Measurements from ENCODE around the gene EXT2.

EXT2 gene

DNA sequence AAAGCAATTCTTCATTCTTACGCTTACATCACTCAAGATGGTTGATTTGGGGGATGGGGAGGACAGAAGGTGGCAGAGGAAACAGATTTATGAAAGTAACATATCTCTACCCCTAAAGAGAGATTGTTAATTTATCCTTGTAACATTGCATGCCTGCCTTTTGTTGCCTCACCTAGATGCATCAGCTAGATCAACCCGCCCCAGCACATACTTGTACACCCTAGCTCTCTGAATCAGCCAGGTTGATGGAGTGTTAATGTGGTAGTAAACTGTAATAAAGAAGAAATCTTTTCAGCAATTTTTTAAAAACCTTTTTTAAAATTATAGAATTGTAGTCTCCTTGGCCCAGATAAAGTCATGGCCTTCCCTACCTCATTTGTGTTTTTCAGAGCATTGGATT is 51.5 kb downstream of the EXT2 start:
- Histone ChIP-seq H3K4me3 (ENCODE audit: low read length) (no peak overlapping the region), H3K9me3 (ENCODE audit: control insufficient read depth, low read length) (no peaks in the 10 kb centered on the region), H3K27me3 (replicated peaks; ENCODE audit: control insufficient read depth, insufficient read depth, low read length) (no peaks in the 10 kb centered on the region), H3K36me3 (ENCODE audit: control insufficient read depth, insufficient read depth, low read length, severe bottlenecking) (peaks cover 27% of the 10 kb centered on the region), H3K4me1 (ENCODE audit: control insufficient read depth, insufficient read depth, low read length) (peaks cover 10% of the 10 kb centered on the region), H3K9ac (ENCODE audit: low read length) (no peak overlapping the region)
- DNase-seq (ENCODE audit: low read depth), result no peak

DNA sequence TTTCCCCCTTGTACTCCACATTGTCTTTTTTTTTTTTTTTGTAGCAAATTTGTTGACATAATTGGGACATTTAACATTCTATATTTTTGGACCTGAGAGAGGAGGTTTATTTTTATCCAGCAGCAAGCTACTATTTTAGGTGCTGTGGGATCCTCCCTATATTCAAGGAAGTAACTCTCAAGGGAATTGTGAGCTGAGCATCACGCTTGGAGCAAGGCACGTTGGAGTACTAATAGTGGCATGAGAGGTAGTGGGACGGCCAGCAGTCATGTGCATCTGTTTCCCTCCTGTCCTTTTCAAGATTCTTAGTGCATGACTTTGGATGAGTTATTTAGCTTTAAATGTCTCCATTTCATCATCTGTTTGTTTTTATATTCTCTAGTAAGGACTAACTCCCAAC is 52.3 kb downstream of the EXT2 start:
- Histone ChIP-seq H3K27me3 (replicated peaks; ENCODE audit: control insufficient read depth, insufficient read depth, low read length) (no peaks in the 10 kb centered on the region), H3K36me3 (ENCODE audit: control insufficient read depth, insufficient read depth, low read length, severe bottlenecking) (peaks cover 28% of the 10 kb centered on the region)

DNA sequence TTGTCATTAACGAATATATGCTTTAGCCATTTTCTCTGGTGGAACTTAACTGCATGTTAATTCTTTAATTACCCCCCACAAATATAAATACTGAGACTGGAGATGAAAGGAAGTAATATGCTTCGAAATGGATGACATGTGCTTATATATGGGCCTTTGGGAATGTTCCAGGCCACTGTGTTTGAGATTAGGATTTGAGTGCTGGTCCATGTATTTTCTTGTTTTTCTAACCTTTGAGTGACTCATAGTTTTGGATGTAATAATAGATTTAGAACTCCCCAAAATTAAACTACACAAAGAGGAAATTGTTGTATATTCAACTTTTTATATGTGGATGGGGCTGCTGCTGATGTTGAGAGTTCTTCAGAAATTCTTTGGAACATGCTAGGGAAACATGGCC is 54.2 kb downstream of the EXT2 start:
- H3K4me1 ChIP-seq (ENCODE audit: control insufficient read depth, insufficient read depth, low read length), result peaks cover 4% of the 10 kb centered on the region
- peaks cover 28% of the 10 kb centered on the region for H3K36me3 ChIP-seq (ENCODE audit: control insufficient read depth, insufficient read depth, low read length, severe bottlenecking)
- no peak for DNase-seq (ENCODE audit: low read depth)
- no peak overlapping the region for H3K9ac ChIP-seq (ENCODE audit: low read length)
- H3K27me3 ChIP-seq (replicated peaks; ENCODE audit: control insufficient read depth, insufficient read depth, low read length), result no peaks in the 10 kb centered on the region
- H3K4me3 ChIP-seq (ENCODE audit: low read length), result no peak overlapping the region
- H3K9me3 ChIP-seq (ENCODE audit: control insufficient read depth, low read length), result no peaks in the 10 kb centered on the region

More for the DNA sequence above, 52.3 kb downstream of the EXT2 start:
- Histone ChIP-seq H3K4me1 (ENCODE audit: control insufficient read depth, insufficient read depth, low read length) (peaks cover 10% of the 10 kb centered on the region), H3K9me3 (ENCODE audit: control insufficient read depth, low read length) (no peaks in the 10 kb centered on the region), H3K4me3 (ENCODE audit: low read length) (no peak overlapping the region), H3K9ac (ENCODE audit: low read length) (no peak overlapping the region)
- DNase-seq (ENCODE audit: low read depth), result no peak

DNA sequence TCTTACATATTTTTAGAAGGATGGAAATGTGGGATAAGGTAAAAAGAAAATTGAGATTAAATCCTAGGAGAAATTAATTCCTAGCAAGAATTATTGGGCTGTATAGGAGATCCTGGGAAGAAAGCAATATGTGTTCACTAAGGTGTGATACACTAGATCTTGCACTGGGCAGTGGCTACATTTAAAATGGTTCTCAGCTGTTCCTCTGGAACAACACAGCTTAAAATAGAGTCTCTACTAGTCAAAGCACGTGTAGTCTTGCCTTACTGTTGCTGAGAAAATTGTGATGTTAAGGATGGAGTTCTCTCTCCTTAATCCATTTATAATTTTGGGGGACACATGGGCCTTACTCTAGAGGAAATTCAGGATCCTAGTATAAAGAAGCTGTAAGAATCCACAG is 54.9 kb downstream of the EXT2 start:
- H3K4me1 ChIP-seq (ENCODE audit: control insufficient read depth, insufficient read depth, low read length), result no peaks in the 10 kb centered on the region
- DNase-seq (ENCODE audit: low read depth), result no peak
- no peak overlapping the region for H3K4me3 ChIP-seq (ENCODE audit: low read length)
- no peak overlapping the region for H3K9ac ChIP-seq (ENCODE audit: low read length)
- H3K9me3 ChIP-seq (ENCODE audit: control insufficient read depth, low read length), result no peaks in the 10 kb centered on the region
- peaks cover 28% of the 10 kb centered on the region for H3K36me3 ChIP-seq (ENCODE audit: control insufficient read depth, insufficient read depth, low read length, severe bottlenecking)
- H3K27me3 ChIP-seq (replicated peaks; ENCODE audit: control insufficient read depth, insufficient read depth, low read length), result no peaks in the 10 kb centered on the region

DNA sequence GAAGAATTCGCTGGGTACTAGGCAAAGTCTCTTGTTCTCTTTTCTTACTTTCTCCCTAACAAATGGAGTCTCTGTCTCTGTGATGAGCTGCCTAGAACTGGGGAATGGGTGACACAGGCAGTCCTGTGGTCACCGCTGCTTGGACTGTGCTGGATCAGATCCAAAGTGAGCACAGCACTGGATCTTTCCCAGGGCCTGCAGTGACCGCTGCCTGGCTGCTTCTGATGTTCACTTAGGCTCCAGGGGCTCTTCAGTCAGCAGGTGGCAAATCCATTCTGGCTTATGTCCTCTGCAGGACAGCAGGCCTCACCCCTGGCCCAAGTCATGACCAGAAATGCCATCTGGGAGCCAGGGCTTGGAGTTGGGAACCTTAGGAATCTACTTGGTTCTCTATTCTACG is 61.5 kb downstream of the EXT2 start:
- DNase-seq (ENCODE audit: low read depth), result no peak
- Histone ChIP-seq H3K27me3 (replicated peaks; ENCODE audit: control insufficient read depth, insufficient read depth, low read length) (no peaks in the 10 kb centered on the region), H3K9me3 (ENCODE audit: control insufficient read depth, low read length) (no peaks in the 10 kb centered on the region), H3K4me3 (ENCODE audit: low read length) (no peak overlapping the region), H3K36me3 (ENCODE audit: control insufficient read depth, insufficient read depth, low read length, severe bottlenecking) (peaks cover 9% of the 10 kb centered on the region), H3K4me1 (ENCODE audit: control insufficient read depth, insufficient read depth, low read length) (no peaks in the 10 kb centered on the region), H3K9ac (ENCODE audit: low read length) (no peak overlapping the region)

DNA sequence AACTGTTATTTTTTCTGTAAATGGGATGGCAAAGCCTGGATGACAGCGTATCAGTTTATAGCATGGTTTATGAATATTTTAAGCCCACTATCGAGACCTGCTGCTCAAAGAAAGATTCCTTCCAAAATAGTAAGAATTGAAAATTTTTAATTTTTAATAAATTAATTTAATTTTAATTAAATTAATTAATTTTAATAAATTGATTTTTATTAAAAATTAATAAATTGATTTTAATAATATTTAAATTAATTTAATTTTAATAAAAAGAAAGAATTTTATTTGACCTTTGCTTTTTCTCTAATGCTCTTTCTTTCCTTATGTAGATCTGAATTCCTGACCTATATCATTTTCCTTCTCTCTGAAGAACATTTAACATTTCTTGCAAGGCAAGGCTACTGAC is 62.9 kb downstream of the EXT2 start:
- no peaks in the 10 kb centered on the region for H3K9me3 ChIP-seq (ENCODE audit: control insufficient read depth, low read length)
- peaks cover 9% of the 10 kb centered on the region for H3K36me3 ChIP-seq (ENCODE audit: control insufficient read depth, insufficient read depth, low read length, severe bottlenecking)
- H3K4me3 ChIP-seq (ENCODE audit: low read length), result no peak overlapping the region
- no peak overlapping the region for H3K9ac ChIP-seq (ENCODE audit: low read length)
- DNase-seq (ENCODE audit: low read depth), result no peak
- H3K27me3 ChIP-seq (replicated peaks; ENCODE audit: control insufficient read depth, insufficient read depth, low read length), result no peaks in the 10 kb centered on the region
- no peaks in the 10 kb centered on the region for H3K4me1 ChIP-seq (ENCODE audit: control insufficient read depth, insufficient read depth, low read length)

GRCh38 chr11:44159848-44160721 is 64.6 kb downstream of the EXT2 start:
- no peaks in the 10 kb centered on the region for H3K27me3 ChIP-seq (replicated peaks; ENCODE audit: control insufficient read depth, insufficient read depth, low read length)
- no peaks in the 10 kb centered on the region for H3K4me1 ChIP-seq (ENCODE audit: control insufficient read depth, insufficient read depth, low read length)
- no peak overlapping the region for H3K4me3 ChIP-seq (ENCODE audit: low read length)
- no peak for DNase-seq (ENCODE audit: low read depth)
- H3K9me3 ChIP-seq (ENCODE audit: control insufficient read depth, low read length), result no peaks in the 10 kb centered on the region
- peaks cover 9% of the 10 kb centered on the region for H3K36me3 ChIP-seq (ENCODE audit: control insufficient read depth, insufficient read depth, low read length, severe bottlenecking)
- no peak overlapping the region for H3K9ac ChIP-seq (ENCODE audit: low read length)

- DNase-seq (ENCODE audit: low read depth), result no peak
- H3K4me1 ChIP-seq (ENCODE audit: control insufficient read depth, insufficient read depth, low read length), result peaks cover 9% of the 10 kb centered on the region
- peaks cover 8% of the 10 kb centered on the region for H3K36me3 ChIP-seq (ENCODE audit: control insufficient read depth, insufficient read depth, low read length, severe bottlenecking)
- H3K9ac ChIP-seq (ENCODE audit: low read length), result no peak overlapping the region
- H3K9me3 ChIP-seq (ENCODE audit: control insufficient read depth, low read length), result no peaks in the 10 kb centered on the region
- no peak overlapping the region for H3K4me3 ChIP-seq (ENCODE audit: low read length)
- no peaks in the 10 kb centered on the region for H3K27me3 ChIP-seq (replicated peaks; ENCODE audit: control insufficient read depth, insufficient read depth, low read length)
Measured at GRCh38 chr11:44162004-44162403, 66.5 kb downstream of the EXT2 start.

GRCh38 chr11:44162662-44163061 is 67.2 kb downstream of the EXT2 start:
- H3K9ac ChIP-seq (ENCODE audit: low read length), result no peak overlapping the region
- H3K27me3 ChIP-seq (replicated peaks; ENCODE audit: control insufficient read depth, insufficient read depth, low read length), result no peaks in the 10 kb centered on the region
- H3K4me3 ChIP-seq (ENCODE audit: low read length), result no peak overlapping the region
- peaks cover 1% of the 10 kb centered on the region for H3K36me3 ChIP-seq (ENCODE audit: control insufficient read depth, insufficient read depth, low read length, severe bottlenecking)
- H3K9me3 ChIP-seq (ENCODE audit: control insufficient read depth, low read length), result no peaks in the 10 kb centered on the region
- H3K4me1 ChIP-seq (ENCODE audit: control insufficient read depth, insufficient read depth, low read length), result peaks cover 14% of the 10 kb centered on the region
- no peak for DNase-seq (ENCODE audit: low read depth)

DNA sequence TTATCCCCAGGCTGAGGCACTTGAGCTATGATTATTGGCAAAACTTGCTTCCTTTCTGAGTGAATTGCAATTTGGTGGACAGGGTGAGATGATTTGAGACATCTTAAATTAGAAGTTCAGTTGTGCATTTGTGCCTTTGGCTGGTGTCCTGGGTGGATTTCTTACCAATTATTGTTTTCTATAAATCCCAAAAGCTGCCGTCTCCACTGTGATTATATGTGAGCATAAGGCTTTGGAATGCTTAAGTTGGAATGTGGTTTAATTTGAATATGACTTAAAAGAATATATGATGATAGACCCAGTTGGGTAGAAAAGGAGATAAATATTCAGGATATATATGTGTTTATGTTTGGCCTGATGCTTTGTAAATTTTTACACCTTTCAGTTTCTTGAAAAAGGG is 70.0 kb downstream of the EXT2 start:
- H3K4me3 ChIP-seq (ENCODE audit: low read length), result no peak overlapping the region
- no peak for DNase-seq (ENCODE audit: low read depth)
- H3K27me3 ChIP-seq (replicated peaks; ENCODE audit: control insufficient read depth, insufficient read depth, low read length), result no peaks in the 10 kb centered on the region
- H3K9ac ChIP-seq (ENCODE audit: low read length), result no peak overlapping the region
- no peaks in the 10 kb centered on the region for H3K36me3 ChIP-seq (ENCODE audit: control insufficient read depth, insufficient read depth, low read length, severe bottlenecking)
- no peaks in the 10 kb centered on the region for H3K9me3 ChIP-seq (ENCODE audit: control insufficient read depth, low read length)
- peaks cover 14% of the 10 kb centered on the region for H3K4me1 ChIP-seq (ENCODE audit: control insufficient read depth, insufficient read depth, low read length)

- H3K36me3 ChIP-seq (ENCODE audit: control insufficient read depth, insufficient read depth, low read length, severe bottlenecking), result no peaks in the 10 kb centered on the region
- no peak overlapping the region for H3K9ac ChIP-seq (ENCODE audit: low read length)
- H3K4me3 ChIP-seq (ENCODE audit: low read length), result no peak overlapping the region
- H3K4me1 ChIP-seq (ENCODE audit: control insufficient read depth, insufficient read depth, low read length), result peaks cover 14% of the 10 kb centered on the region
- no peaks in the 10 kb centered on the region for H3K9me3 ChIP-seq (ENCODE audit: control insufficient read depth, low read length)
- no peaks in the 10 kb centered on the region for H3K27me3 ChIP-seq (replicated peaks; ENCODE audit: control insufficient read depth, insufficient read depth, low read length)
- no peak for DNase-seq (ENCODE audit: low read depth)
Measured at GRCh38 chr11:44167046-44167445, 71.6 kb downstream of the EXT2 start.

DNA sequence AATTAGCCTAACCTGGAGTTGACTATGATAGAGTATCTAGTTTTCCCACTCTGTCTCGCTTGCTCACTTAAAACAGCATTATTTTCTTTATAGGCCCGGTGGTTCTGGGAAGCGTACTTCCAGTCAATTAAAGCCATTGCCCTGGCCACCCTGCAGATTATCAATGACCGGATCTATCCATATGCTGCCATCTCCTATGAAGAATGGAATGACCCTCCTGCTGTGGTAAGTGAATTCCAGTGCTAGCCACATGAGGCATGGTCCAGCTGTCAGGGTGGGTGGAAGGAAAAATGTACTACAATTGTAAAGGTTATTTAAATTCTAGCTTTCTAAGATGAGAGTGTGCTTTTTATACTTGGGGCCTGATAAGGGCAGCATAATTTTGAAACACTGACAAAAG is 76.0 kb downstream of the EXT2 start:
- Histone ChIP-seq H3K27me3 (replicated peaks; ENCODE audit: control insufficient read depth, insufficient read depth, low read length) (no peaks in the 10 kb centered on the region), H3K4me1 (ENCODE audit: control insufficient read depth, insufficient read depth, low read length) (peaks cover 10% of the 10 kb centered on the region), H3K9me3 (ENCODE audit: control insufficient read depth, low read length) (no peaks in the 10 kb centered on the region), H3K9ac (ENCODE audit: low read length) (no peak overlapping the region), H3K4me3 (ENCODE audit: low read length) (no peak overlapping the region), H3K36me3 (ENCODE audit: control insufficient read depth, insufficient read depth, low read length, severe bottlenecking) (peaks cover 7% of the 10 kb centered on the region)
- DNase-seq (ENCODE audit: low read depth), result peak; percentile 43
